IMR-90 (cell line): Measurements from ENCODE around the gene TRAPPC14. TPM values are rescaled to one million over a fixed set of nuclear protein-coding genes. Genes with fewer than 3 reads are reported as not detected.

ENCODE experiments used
- ATAC-seq: fragments of 200-7000 bp; cut with Tn5 transposase; 2 replicates; pipeline ENCODE4 v1.9.1; 2020; ENCODE audit warnings: low read depth, mild to moderate bottlenecking, moderate library complexity
- BruUV-seq: library from RNA; stranded (reverse); fragments of 400-500 nt; replicated peaks from 2 replicates; lab custom pipeline; 2021; lab: Mats Ljungman, UMichigan
- CTCF ChIA-PET: fragments of 300-600 bp; formaldehyde crosslinking; extraction: SDS; loops from one replicate; lab custom pipeline; 2021; ENCODE audit warnings: antibody characterized with exemption; lab: Yijun Ruan, JAX
- POLR2A ChIA-PET: fragments of 300-600 bp; sonication (Branson Sonifier 250); formaldehyde crosslinking; loops from one replicate; lab custom pipeline; 2022; ENCODE audit warnings: antibody characterized with exemption; ENCODE audit not compliant: unreplicated experiment; lab: Charles Lee
- DNase-seq: peaks from one replicate; pipeline ENCODE4 v3.0.0; 2013
- H2AFZ ChIP-seq: replicated peaks from 2 replicates; pipeline ENCODE3; 2013; ENCODE audit warnings: low read length, mild to moderate bottlenecking; ENCODE audit not compliant: poor library complexity
- H2AK5ac ChIP-seq: 2 replicates; pipeline ENCODE4 v1.6.1; 2013; ENCODE audit warnings: low read depth, low read length, inconsistent platforms
- H2AK9ac ChIP-seq: replicated peaks from 2 replicates; pipeline ENCODE3; 2013; ENCODE audit warnings: mild to moderate bottlenecking, low read depth, low read length, moderate library complexity; ENCODE audit not compliant: poor library complexity
- H2BK120ac ChIP-seq: 2 replicates; pipeline ENCODE4 v1.6.1; 2013; ENCODE audit warnings: low read depth, low read length, inconsistent platforms
- H2BK15ac ChIP-seq: 3 replicates; pipeline ENCODE4 v1.6.1; 2013; ENCODE audit warnings: low read depth, low read length, inconsistent platforms
- H2BK20ac ChIP-seq: 2 replicates; pipeline ENCODE4 v1.6.1; 2013; ENCODE audit warnings: low read depth, mild to moderate bottlenecking, inconsistent platforms, low read length, moderate library complexity
- H2BK5ac ChIP-seq: 2 replicates; pipeline ENCODE4 v1.6.1; 2013; ENCODE audit warnings: mild to moderate bottlenecking, low read depth, low read length, inconsistent platforms; ENCODE audit not compliant: poor library complexity, severe bottlenecking
- H3K14ac ChIP-seq: replicated peaks from 2 replicates; pipeline ENCODE4 v1.6.1; 2013; ENCODE audit warnings: low read depth, low read length, inconsistent platforms
- H3K18ac ChIP-seq: 2 replicates; pipeline ENCODE4 v1.6.1; 2013; ENCODE audit warnings: low read depth, low read length, control low read depth
- H3K23ac ChIP-seq: 2 replicates; pipeline ENCODE4 v1.6.1; 2013; ENCODE audit warnings: low read depth, low read length, inconsistent platforms
- H3K27ac ChIP-seq: 2 replicates; pipeline ENCODE4 v1.5.1; 2013; ENCODE audit warnings: mild to moderate bottlenecking, control low read depth, low read length; ENCODE audit not compliant: insufficient read depth
- H3K27me3 ChIP-seq: 2 replicates; pipeline ENCODE4 v1.6.1; 2013; ENCODE audit warnings: low read length; ENCODE audit not compliant: control insufficient read depth, insufficient read depth
- H3K36me3 ChIP-seq: 2 replicates; pipeline ENCODE4 v1.6.1; 2013; ENCODE audit warnings: low read length, mixed read lengths; ENCODE audit not compliant: control insufficient read depth, insufficient read depth
- H3K4ac ChIP-seq: 2 replicates; pipeline ENCODE4 v1.6.1; 2013; ENCODE audit warnings: low read depth, low read length, inconsistent platforms
- H3K4me1 ChIP-seq: 2 replicates; pipeline ENCODE4 v1.6.1; 2013; ENCODE audit warnings: low read length, mixed read lengths; ENCODE audit not compliant: control insufficient read depth, insufficient read depth
- H3K4me2 ChIP-seq: 2 replicates; pipeline ENCODE4 v1.6.1; 2013; ENCODE audit warnings: low read depth, mild to moderate bottlenecking, control low read depth, low read length, moderate library complexity
- H3K4me3 ChIP-seq: 2 replicates; pipeline ENCODE4 v1.5.1; 2013; ENCODE audit warnings: low read depth, mild to moderate bottlenecking, control low read depth, low read length, moderate library complexity; ENCODE audit not compliant: insufficient read depth
- H3K56ac ChIP-seq: 2 replicates; pipeline ENCODE4 v1.6.1; 2013; ENCODE audit warnings: low read length, inconsistent platforms; ENCODE audit not compliant: insufficient read depth; ENCODE audit errors: extremely low read depth
- H3K79me1 ChIP-seq, 2 experiments: 2 replicates each; pipeline ENCODE4 v1.6.1; 2013; ENCODE audit warnings: low read length in 2 of 2, inconsistent platforms in 1 of 2, low read depth in 1 of 2
- H3K9ac ChIP-seq: 2 replicates; pipeline ENCODE4 v1.6.1; 2013; ENCODE audit warnings: low read depth, low read length, control low read depth
- H3K9me1 ChIP-seq: 2 replicates; pipeline ENCODE4 v1.6.1; 2013; ENCODE audit warnings: low read length, inconsistent platforms; ENCODE audit not compliant: insufficient read depth
- H3K9me3 ChIP-seq: 2 replicates; pipeline ENCODE4 v1.6.1; 2013; ENCODE audit warnings: low read length; ENCODE audit not compliant: control insufficient read depth, insufficient read depth
- H4K20me1 ChIP-seq: 2 replicates; pipeline ENCODE4 v1.6.1; 2013; ENCODE audit warnings: low read length, inconsistent platforms; ENCODE audit not compliant: insufficient read depth
- H4K5ac ChIP-seq: 2 replicates; pipeline ENCODE4 v1.6.1; 2013; ENCODE audit warnings: mild to moderate bottlenecking, low read depth, low read length, control low read depth
- H4K8ac ChIP-seq, 2 experiments: 2 replicates each; pipeline ENCODE4 v1.6.1; 2013; ENCODE audit warnings: low read depth in 2 of 2, low read length in 2 of 2, control low read depth in 1 of 2, inconsistent platforms in 1 of 2
- H4K91ac ChIP-seq: 2 replicates; pipeline ENCODE4 v1.6.1; 2013; ENCODE audit warnings: low read depth, low read length, inconsistent platforms; ENCODE audit not compliant: insufficient read depth
- CEBPB ChIP-seq: IDR thresholded peaks from 2 replicates; pipeline ENCODE4 v1.6.1; 2012; ENCODE audit warnings: low read depth, low read length, improper control_type of control experiment
- CHD1 ChIP-seq: IDR thresholded peaks from 2 replicates; pipeline ENCODE4 v1.6.1; 2012; ENCODE audit warnings: low read depth, low read length, improper control_type of control experiment
- CTCF ChIP-seq: conservative IDR thresholded peaks from 2 replicates; pipeline ENCODE4 v1.5.1; 2012; ENCODE audit warnings: mild to moderate bottlenecking, low read depth, low read length, improper control_type of control experiment
- MXI1 ChIP-seq: IDR thresholded peaks from 2 replicates; pipeline ENCODE4 v1.6.1; 2012; ENCODE audit warnings: low read depth, mild to moderate bottlenecking, low read length, moderate library complexity, borderline replicate concordance
- RAD21 ChIP-seq: IDR thresholded peaks from 2 replicates; pipeline ENCODE4 v1.6.1; 2012; ENCODE audit warnings: low read length, improper control_type of control experiment
- RCOR1 ChIP-seq: IDR thresholded peaks from 2 replicates; pipeline ENCODE4 v1.6.1; 2012; ENCODE audit warnings: mild to moderate bottlenecking, low read length, improper control_type of control experiment; ENCODE audit not compliant: insufficient replicate concordance
- SMC3 ChIP-seq: fragments of 150-350 bp; IDR thresholded peaks from 2 replicates; pipeline ENCODE4 v1.6.1; 2016; ENCODE audit warnings: low read depth, mild to moderate bottlenecking, antibody characterized with exemption, low read length, moderate library complexity
- WGBS, 2 experiments: methylation state at CpG; one replicate each; pipeline versions ENCODE4 v1.1.5 to v1.1.7; 2013; ENCODE audit warnings: missing lambda C conversion rate in 2 of 2; ENCODE audit not compliant: insufficient read length in 1 of 2; ENCODE audit errors: extremely low coverage in 2 of 2; 5-methylcytosine and 5-hydroxymethylcytosine counted together
- dilution Hi-C: fragments of 300-500 bp; cut with HindIII; formaldehyde crosslinking; loops from one replicate; pipeline ENCODE4 v1.14.3; 2018; ENCODE audit warnings: low sequenced_read_pairs; ENCODE audit not compliant: unreplicated experiment
- in situ Hi-C: fragments of 300-500 bp; cut with MboI; formaldehyde crosslinking; loops from 3 replicates; pipeline ENCODE4 v1.14.3; 2019; ENCODE audit warnings: low sequenced_read_pairs, inconsistent platforms, mixed read lengths
- intact Hi-C: fragments of 100-400 bp; cut with micrococcal nuclease; formaldehyde crosslinking; loops from 2 replicates; pipeline ENCODE4 v1.10.0; 2022
- polyA plus RNA-seq, 3 experiments: library from polyadenylated mRNA; depleted of rRNA; stranded (reverse); fragments of >200 nt; gene quantifications; 2 replicates each; pipeline ENCODE4 v1.2.3, GENCODE V29; 2012; ENCODE audit warnings: low replicate concordance in 1 of 3
- total RNA-seq: library from RNA; depleted of rRNA; stranded (reverse); fragments of >200 nt; gene quantifications from 2 replicates; pipeline ENCODE4 v1.2.3, GENCODE V29; 2012

Gene TRAPPC14
- total and polyA plus RNA-seq, 2 of the 4 experiments (the other 2 are of a cell fraction), result 4.5 to 15.9 TPM

- H4K5ac ChIP-seq, result no peak overlapping the region
- no peaks in the 10 kb centered on the region for H4K20me1 ChIP-seq
- H3K4me2 ChIP-seq, result peak overlapping the region; percentile 65
- H3K36me3 ChIP-seq, result no peaks in the 10 kb centered on the region
- POLR2A ChIA-PET, result no interaction called here
- H4K8ac ChIP-seq, result peak overlapping the region in 1 of 2 experiments; percentile 24; a peak in 1 of 4 replicates
- 11% methylated on average over 16 of the region's 24 CpGs; no CpG with 5 or more reads in 1 of the 2 experiments for WGBS, 2 experiments
- no peak overlapping the region for H3K23ac ChIP-seq
- no TSS peak for BruUV-seq
- H3K14ac ChIP-seq, result no peak overlapping the region
- ATAC-seq (0 out of 2 replicates have a peak, but pooled peaks have one; percentile 21), DNase-seq (peak; percentile 27)
- H3K9me1 ChIP-seq, result no peaks in the 10 kb centered on the region
- H2AK9ac ChIP-seq, result peak overlapping the region; percentile 52
- peaks cover 7 to 26% of the 10 kb centered on the region in 2 experiments; a peak in 3 of 4 replicates for H3K79me1 ChIP-seq
- H2BK15ac ChIP-seq, result no peak overlapping the region
- H2BK120ac ChIP-seq, result no peak overlapping the region
- H3K56ac ChIP-seq, result no peak overlapping the region
- no peak overlapping the region for H3K4ac ChIP-seq
- H2BK5ac ChIP-seq, result no peak overlapping the region
- peaks cover under 1% of the 10 kb centered on the region; the same call in 1 of the 2 replicates for H3K27me3 ChIP-seq
- H3K27ac ChIP-seq, result no peak overlapping the region
- peak; percentile 39; the same call in 1 of the 2 replicates for TF ChIP-seq SMC3
- peak; percentile 67 for TF ChIP-seq RAD21
- TF ChIP-seq CHD1, result no peak
- peak; percentile 76 for TF ChIP-seq CTCF
- no peak for TF ChIP-seq RCOR1
- no peak for TF ChIP-seq MXI1
- peak; percentile 40 for TF ChIP-seq CEBPB
- no peak overlapping the region for H3K4me3 ChIP-seq
- dilution Hi-C loops, result no loop called here
- H2AK5ac ChIP-seq, result no peak overlapping the region
- intact Hi-C loops, result loop anchor here (2.0 to 5.0 kb wide), 2 partner anchors 136 to 219 kb away; no protein-coding TSS in a partner anchor
- H2BK20ac ChIP-seq, result no peak overlapping the region
- H3K9me3 ChIP-seq, result no peaks in the 10 kb centered on the region
- peaks cover 2% of the 10 kb centered on the region; the same call in 1 of the 2 replicates for H3K4me1 ChIP-seq
- in situ Hi-C loops, result loop anchor here (10.0 kb wide), 1 partner anchor 214 kb away; no protein-coding TSS in a partner anchor
- peak overlapping the region; percentile 90 for H2AFZ ChIP-seq
- H3K18ac ChIP-seq, result no peak overlapping the region
- no peak overlapping the region for H4K91ac ChIP-seq
- no peak overlapping the region for H3K9ac ChIP-seq
- CTCF ChIA-PET, result interaction anchor here (0.6 to 1.2 kb wide), 9 partner anchors 10 to 472 kb away, joined by 3 to 6 read pairs (median 3); partner anchors contain the start of gene GAL3ST4
Observed at GRCh38 chr7:100130608-100131453, 27.7 kb downstream of the TRAPPC14 start.
